Calu3 (cell line): ENCODE data around the gene AP4M1. TPM values are rescaled to one million over a fixed set of nuclear protein-coding genes. Genes with fewer than 3 reads are reported as not detected.

Experiments
- BruUV-seq: library from RNA; stranded (reverse); fragments of 400-500 nt; replicated peaks from 2 replicates; lab custom pipeline; 2021; lab: Mats Ljungman, UMichigan
- CTCF ChIA-PET: fragments of 300-600 bp; sonication (Branson Sonifier 250); formaldehyde crosslinking; loops from one replicate; lab custom pipeline; 2022; ENCODE audit warnings: antibody characterized with exemption; lab: Charles Lee
- DNase-seq: peaks from one replicate; pipeline ENCODE4 v3.0.0; 2022
- H3K27ac Mint-ChIP-seq: one replicate; pipeline ENCODE4 v1.8.0; 2022; ENCODE audit warnings: mixed read lengths; ENCODE audit not compliant: unreplicated experiment
- H3K27me3 Mint-ChIP-seq: one replicate; pipeline ENCODE4 v1.8.0; 2022; ENCODE audit warnings: mixed read lengths; ENCODE audit not compliant: unreplicated experiment
- H3K36me3 Mint-ChIP-seq: one replicate; pipeline ENCODE4 v1.8.0; 2022; ENCODE audit warnings: mild to moderate bottlenecking, moderate library complexity, mixed read lengths; ENCODE audit not compliant: insufficient read depth, unreplicated experiment
- H3K4me1 Mint-ChIP-seq: one replicate; pipeline ENCODE4 v1.8.0; 2022; ENCODE audit warnings: mild to moderate bottlenecking, low read depth, mixed read lengths; ENCODE audit not compliant: unreplicated experiment
- H3K4me3 Mint-ChIP-seq: one replicate; pipeline ENCODE4 v1.8.0; 2022; ENCODE audit warnings: mild to moderate bottlenecking, low read depth, moderate library complexity, mixed read lengths; ENCODE audit not compliant: unreplicated experiment
- H3K9me3 Mint-ChIP-seq: one replicate; pipeline ENCODE4 v1.8.0; 2022; ENCODE audit warnings: low read depth, mixed read lengths; ENCODE audit not compliant: unreplicated experiment
- CTCF ChIP-seq: fragments of 200-600 bp; IDR thresholded peaks from one replicate; pipeline ENCODE4 v1.8.0; 2022; ENCODE audit warnings: antibody characterized with exemption; ENCODE audit not compliant: unreplicated experiment
- intact Hi-C: fragments of 100-400 bp; cut with micrococcal nuclease; formaldehyde crosslinking; loops from one replicate; pipeline ENCODE4 v1.10.0; 2022; ENCODE audit not compliant: unreplicated experiment
- microRNA-seq: library from miRNA; unstranded; fragments of <30 nt; microRNA quantifications from one replicate; pipeline ENCODE4 v1.2.0, GENCODE V29; 2022
- total RNA-seq: library from RNA; stranded (reverse); gene quantifications from 2 replicates; pipeline ENCODE4 v1.2.3, GENCODE V29; 2022

Gene AP4M1
- total RNA-seq, 1 experiment from 2014 or later = 13.9 TPM

DNA sequence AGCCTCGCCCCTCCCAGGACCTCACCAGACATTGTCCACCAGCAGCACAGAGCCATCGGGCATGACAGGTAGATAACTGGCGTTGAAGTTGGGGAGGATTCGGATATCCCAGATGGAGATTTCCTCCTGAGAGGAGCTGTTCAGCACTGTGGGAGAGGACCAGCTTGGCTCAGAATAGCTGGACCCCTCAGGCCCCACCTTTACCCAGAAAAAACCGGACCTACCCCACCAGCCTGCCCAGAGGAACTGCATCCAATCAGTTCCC, 55.6 kb downstream of the AP4M1 start:
- no TSS peak for BruUV-seq
- Mint-ChIP-seq H3K27ac (no peak overlapping the region), H3K4me1 (peaks cover 8% of the 10 kb centered on the region), H3K9me3 (no peaks in the 10 kb centered on the region), H3K27me3 (no peaks in the 10 kb centered on the region), H3K36me3 (peaks cover 49% of the 10 kb centered on the region), H3K4me3 (no peak overlapping the region)
- intact Hi-C loops = no loop called here
- CTCF ChIA-PET = no interaction called here
- TF ChIP-seq CTCF = no peak
- no peak for DNase-seq

DNA sequence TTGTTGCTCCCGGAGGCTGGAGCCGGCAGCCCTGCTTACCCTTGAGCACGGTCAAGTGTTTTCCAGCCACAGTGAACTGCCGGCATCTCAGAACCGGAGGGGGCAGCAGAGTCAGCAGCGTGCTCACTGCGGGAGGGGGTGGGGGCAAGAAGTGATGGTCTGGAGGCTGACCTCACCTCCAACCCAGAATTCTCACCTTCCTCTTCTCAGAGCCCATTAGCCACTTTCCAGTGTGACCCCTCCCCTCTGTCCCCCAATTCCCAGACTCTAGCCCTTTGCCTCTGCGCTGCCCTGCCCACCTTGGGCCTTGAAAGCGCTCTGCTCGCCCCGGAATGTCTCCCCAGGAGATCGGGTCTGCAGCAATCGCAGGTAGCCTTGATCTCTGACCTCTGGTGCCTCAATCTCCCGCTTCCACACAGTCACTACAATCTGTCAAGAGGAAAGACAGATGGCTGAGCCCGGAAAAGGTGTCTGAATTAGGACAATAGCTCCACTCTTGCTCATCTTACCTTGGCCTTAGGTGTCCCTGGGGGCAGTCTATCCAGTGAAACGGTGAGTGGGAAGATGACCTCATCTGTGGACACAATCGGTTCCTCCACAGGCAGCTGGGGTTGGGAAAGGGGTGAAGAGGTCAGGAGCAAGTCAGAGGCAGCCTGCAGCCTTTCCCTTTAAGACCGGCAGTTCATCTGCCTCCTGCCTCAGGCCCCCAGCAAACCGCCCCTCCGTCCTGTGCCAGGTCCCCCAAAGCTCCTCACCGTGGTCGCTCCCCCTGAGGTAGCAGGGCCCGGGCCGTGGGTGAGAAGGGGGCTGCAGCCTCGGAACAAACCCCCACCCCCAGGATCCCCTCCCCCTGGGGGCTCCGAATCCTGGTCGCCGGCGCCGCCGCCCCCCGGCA, 56.1 kb downstream of the AP4M1 start:
- no peak for DNase-seq
- no peaks in the 10 kb centered on the region for H3K27me3 Mint-ChIP-seq
- peaks cover 43% of the 10 kb centered on the region for H3K36me3 Mint-ChIP-seq
- TF ChIP-seq CTCF = no peak
- no peaks in the 10 kb centered on the region for H3K9me3 Mint-ChIP-seq
- CTCF ChIA-PET = no interaction called here
- intact Hi-C loops = no loop called here
- TSS peak; percentile 28 for BruUV-seq
- peak overlapping the region; percentile 70 for H3K4me3 Mint-ChIP-seq
- H3K27ac Mint-ChIP-seq = peak overlapping the region; percentile 60
- peaks cover 3% of the 10 kb centered on the region for H3K4me1 Mint-ChIP-seq

Small RNA genes lying within 50 kb of the gene (microRNA-seq; reads per million reads assigned to microRNA genes)
- gene MIR106B (5,426 reads per million, percentile 93 among the genes with 10 or more reads in this experiment), gene MIR25 (699 reads per million, percentile 81 among the genes with 10 or more reads in this experiment), gene MIR4658 (4.2 reads per million, percentile 9 among the genes with 10 or more reads in this experiment), gene MIR93 (12,909 reads per million, percentile 96 among the genes with 10 or more reads in this experiment)

Other genes starting within 250 kb of the AP4M1 start
- 0.47 TPM in 1 of 2 replicates, not detected in the other for gene OR2AE1, start 224.6 kb upstream of the AP4M1 start, total RNA-seq
- gene TRIM4, start 182.1 kb upstream of the AP4M1 start, total RNA-seq = 15.9 and 16.9 TPM in 2 replicates
- not detected in 2 replicates for gene GJC3, start 172.0 kb upstream of the AP4M1 start, total RNA-seq
- gene AZGP1, start 125.6 kb upstream of the AP4M1 start, total RNA-seq = 15.4 and 25.6 TPM in 2 replicates
- 56.6 and 60.0 TPM in 2 replicates for gene ZKSCAN1, start 86.0 kb upstream of the AP4M1 start, total RNA-seq
- 5.5 and 5.7 TPM in 2 replicates for gene ZSCAN21, start 51.9 kb upstream of the AP4M1 start, total RNA-seq
- 26.7 TPM in 2 replicates for gene ZNF3, start 19.9 kb upstream of the AP4M1 start, total RNA-seq
- gene COPS6, start 12.7 kb upstream of the AP4M1 start, total RNA-seq = 97.1 and 110 TPM in 2 replicates
- 122 and 125 TPM in 2 replicates for gene MCM7, start 246 bp upstream of the AP4M1 start, total RNA-seq
- 50.5 and 50.8 TPM in 2 replicates for gene TAF6, start 17.7 kb downstream of the AP4M1 start, total RNA-seq
- 5.6 and 5.9 TPM in 2 replicates for gene CNPY4, start 18.0 kb downstream of the AP4M1 start, total RNA-seq
- gene MBLAC1, start 25.3 kb downstream of the AP4M1 start, total RNA-seq = 1.2 TPM in 2 replicates
- gene LAMTOR4, start 47.3 kb downstream of the AP4M1 start, total RNA-seq = 43.6 and 56.6 TPM in 2 replicates
- 17.4 and 17.5 TPM in 2 replicates for gene TRAPPC14, start 57.1 kb downstream of the AP4M1 start, total RNA-seq
- 0.14 TPM in 1 of 2 replicates, not detected in the other for gene GAL3ST4, start 67.0 kb downstream of the AP4M1 start, total RNA-seq
- 3.2 and 3.6 TPM in 2 replicates for gene GPC2, start 75.7 kb downstream of the AP4M1 start, total RNA-seq
- 0.66 and 1.2 TPM in 2 replicates for gene STAG3, start 76.3 kb downstream of the AP4M1 start, total RNA-seq
- gene PVRIG, start 118.3 kb downstream of the AP4M1 start, total RNA-seq = not detected in 2 replicates
- not detected in 2 replicates for gene SPDYE3, start 206.1 kb downstream of the AP4M1 start, total RNA-seq